Measurements from ENCODE around the gene PPP1R9B.

PPP1R9B gene

GRCh38 chr17:50105811-50106210 is 44.7 kb downstream of the PPP1R9B start:
- DNase-seq (ENCODE audit: low spot score), result no peak

GRCh38 chr17:50103941-50104340 is 46.5 kb downstream of the PPP1R9B start:
- DNase-seq (ENCODE audit: low spot score), result no peak

- DNase-seq (ENCODE audit: low spot score), result no peak
Measured at GRCh38 chr17:50103252-50103651, 47.2 kb downstream of the PPP1R9B start.

DNA sequence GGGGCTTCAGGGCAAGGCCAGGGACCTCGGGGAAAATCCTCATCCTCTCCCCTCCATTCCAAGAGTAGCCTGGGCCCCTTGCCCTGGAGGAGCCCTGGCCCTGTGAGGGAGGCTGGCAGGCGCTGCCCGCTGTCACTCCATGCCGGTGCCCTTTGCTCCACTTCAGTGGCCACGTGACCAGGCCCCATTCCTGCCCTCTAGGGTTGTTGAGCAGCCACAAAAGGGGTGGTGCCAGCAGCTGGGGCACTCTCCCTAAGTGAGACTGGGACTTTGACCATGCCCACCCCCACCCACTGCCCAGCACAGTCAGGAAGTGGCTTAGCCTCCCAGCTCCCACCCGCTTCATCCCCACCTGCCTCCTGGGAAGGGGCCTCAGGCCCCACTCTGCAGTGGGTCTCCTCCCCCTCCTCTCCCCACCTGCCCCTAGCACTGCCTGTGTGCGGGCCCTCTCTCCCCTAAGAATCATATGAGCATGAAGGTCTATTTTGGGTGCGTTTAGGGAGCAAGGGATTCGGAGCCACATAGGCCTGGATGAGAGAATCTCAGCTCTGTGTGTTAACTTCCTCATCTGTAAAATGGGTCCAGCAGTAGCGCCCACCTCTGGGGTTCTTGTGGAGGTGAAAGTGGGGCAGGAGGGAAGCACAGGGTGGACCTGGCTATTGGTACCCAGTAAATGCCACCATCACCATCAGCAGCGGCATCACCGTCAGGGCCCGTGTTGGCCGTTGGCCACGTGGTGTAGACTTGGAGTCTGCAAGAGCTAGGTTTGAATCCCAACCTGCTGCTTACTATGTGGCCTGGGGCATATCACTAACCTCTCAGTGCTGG is 48.1 kb downstream of the PPP1R9B start:
- no peak for DNase-seq (ENCODE audit: low spot score)

DNA sequence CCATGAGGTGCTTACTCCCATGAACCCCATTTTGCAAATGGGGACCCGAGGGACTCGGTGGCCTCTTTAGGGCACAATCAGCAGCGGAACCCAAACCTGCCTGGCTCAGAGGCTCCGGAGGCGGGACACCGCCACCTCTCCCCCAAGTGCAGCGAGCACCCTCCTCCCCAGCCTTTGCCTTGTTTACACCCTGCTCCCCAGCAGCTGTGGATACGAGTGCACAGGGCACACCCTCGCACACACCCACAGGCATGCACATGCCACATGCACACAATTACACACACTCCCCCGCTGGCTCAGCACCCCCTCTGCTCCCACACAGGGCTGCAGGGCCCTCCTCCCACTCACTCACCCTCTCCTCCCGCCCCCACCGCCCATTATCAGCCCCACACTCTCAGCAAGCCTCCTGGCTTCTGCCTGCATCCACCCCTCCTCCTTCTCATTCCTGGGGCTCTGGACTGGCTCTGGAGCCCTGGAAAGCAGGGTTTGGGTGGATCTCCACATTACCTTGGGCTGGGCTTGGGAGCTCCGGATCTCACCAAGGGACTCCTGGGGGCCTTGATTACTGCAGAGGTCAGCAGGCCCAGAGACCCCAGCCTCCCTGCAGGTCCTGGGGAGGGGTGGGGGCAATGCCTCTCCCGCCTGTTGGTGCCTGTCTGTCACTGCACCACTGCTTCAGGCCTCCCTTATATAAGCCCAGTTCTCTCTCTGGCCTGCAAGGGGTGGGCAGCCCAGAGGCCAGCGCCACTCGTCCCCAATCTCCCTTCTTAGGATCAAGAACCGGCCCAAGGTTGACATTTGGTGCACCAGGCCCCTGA is 48.9 kb downstream of the PPP1R9B start:
- DNase-seq (ENCODE audit: low spot score), result no peak

DNA sequence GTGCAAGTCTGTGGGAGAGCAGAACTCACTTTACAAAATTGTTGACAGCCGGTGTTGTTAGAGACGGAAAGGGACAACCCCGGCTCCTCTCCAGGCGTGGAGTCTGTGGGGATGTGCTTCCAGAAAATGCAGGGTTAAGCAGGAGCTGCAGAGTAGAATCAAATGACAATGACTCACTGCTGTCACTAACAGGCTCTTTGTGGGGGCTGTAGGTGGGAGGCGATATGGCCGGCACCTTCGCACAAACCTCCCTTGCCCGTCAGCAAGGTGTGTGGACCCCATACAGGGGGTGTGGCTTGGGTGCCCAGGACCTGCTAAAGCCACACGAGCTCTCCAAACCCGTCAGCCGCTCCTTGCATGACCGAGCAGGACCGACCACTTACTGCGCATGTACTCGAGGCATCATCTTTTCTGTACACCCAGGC is 49.5 kb downstream of the PPP1R9B start:
- DNase-seq (ENCODE audit: low spot score), result no peak

- no peak for DNase-seq (ENCODE audit: low spot score)
Measured at GRCh38 chr17:50100480-50100883, 50.0 kb downstream of the PPP1R9B start.

GRCh38 chr17:50099003-50099402 is 51.5 kb downstream of the PPP1R9B start:
- DNase-seq (ENCODE audit: low spot score), result no peak

DNA sequence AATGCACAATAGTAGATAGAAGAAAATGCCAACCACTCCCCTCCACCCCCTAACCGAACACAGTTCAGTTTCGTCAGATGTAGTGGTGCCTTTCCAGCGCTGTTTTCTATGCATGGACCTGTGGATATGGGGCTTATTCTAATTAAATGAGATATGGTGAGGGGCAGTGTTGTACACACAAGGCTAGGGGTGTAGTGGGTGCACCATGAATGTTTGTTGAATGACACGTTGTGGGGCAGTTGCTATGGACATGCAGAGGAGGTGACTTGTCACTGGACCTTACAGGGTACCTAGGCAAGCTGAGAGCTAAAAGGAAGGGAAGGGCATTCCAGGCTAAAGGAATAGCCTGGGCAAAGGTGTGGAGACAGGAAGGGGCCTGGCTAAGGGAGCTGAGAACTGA is 51.9 kb downstream of the PPP1R9B start:
- DNase-seq (ENCODE audit: low spot score), result no peak

GRCh38 chr17:50097926-50098325 is 52.6 kb downstream of the PPP1R9B start:
- no peak for DNase-seq (ENCODE audit: low spot score)

- no peak for DNase-seq (ENCODE audit: low spot score)
Measured at GRCh38 chr17:50097455-50097854, 53.0 kb downstream of the PPP1R9B start.

GRCh38 chr17:50096758-50097157 is 53.7 kb downstream of the PPP1R9B start:
- DNase-seq (ENCODE audit: low spot score), result no peak

DNA sequence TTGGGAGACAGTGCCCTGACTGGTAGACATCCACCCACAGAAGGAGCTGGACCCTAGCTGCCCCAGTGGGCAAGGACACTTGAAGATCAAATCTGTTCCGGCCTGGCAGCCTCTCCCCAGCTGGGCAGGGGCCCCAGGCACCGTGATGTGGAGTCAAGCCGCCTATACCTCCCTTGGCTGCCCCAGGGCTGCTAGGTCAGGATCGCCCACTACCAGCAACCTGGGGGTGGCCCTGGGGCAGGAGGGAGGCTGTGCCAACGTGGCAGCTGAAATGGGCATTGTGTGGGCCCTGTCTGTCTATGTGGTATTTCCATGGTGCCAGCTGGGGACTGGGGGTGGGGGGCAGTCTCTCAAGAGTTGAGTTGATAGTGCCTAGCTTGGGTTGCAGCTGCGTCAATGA is 54.4 kb downstream of the PPP1R9B start:
- DNase-seq (ENCODE audit: low spot score), result no peak

GRCh38 chr17:50095626-50096037 is 54.8 kb downstream of the PPP1R9B start:
- DNase-seq (ENCODE audit: low spot score), result no peak

- peak; percentile 96 for DNase-seq (ENCODE audit: low spot score)
Measured at GRCh38 chr17:50094753-50095619, 55.5 kb downstream of the PPP1R9B start, which contains the start of gene PDK2. TSS of gene PDK2 (plus strand) at chr17:50095351. CDS start at chr17:50095436, 85 bp downstream.

DNA sequence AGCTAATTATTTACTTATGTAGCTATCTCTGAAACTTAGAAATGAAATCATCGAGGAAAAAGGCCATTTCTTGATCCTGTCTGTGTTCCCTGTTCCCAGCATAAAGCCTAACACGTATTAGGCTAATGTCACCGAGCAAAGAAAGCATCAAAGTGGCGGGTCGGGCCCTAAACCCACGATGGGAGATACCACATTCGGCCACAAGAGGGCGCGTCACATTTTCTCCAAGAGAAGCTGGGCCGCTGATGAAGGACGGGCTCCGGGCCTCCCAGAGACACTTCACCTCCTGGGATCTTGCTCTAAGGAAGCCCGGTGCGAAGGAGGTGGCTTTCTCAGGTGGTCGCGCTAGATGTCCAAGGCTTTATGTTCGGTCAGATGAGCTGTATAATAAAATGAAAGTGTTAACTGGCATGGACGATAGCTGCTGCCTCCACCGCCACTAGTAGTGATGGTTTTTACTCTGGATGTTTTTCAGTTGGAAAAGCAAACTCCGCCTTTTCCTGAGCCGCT is 56.2 kb downstream of the PPP1R9B start:
- peak; percentile 91 for DNase-seq (ENCODE audit: low spot score)

DNA sequence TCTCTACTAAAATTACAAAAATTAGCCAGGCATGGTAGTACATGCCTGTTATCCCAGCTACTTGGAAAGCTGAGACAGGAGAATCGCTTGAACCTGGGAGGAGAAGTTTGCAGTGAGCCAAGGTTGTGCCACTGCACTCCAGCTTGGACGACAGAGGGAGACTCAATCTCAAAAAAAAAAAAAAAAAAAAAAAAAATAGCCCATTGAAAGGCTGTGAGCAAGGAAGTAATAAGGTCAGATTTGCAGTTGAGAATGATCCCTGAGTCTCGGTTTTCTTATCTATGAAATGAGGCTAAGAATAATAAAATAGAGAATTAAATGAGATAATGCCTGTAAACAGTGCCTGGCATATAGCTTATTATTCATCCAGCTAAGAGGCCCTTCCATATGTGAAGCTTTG is 56.7 kb downstream of the PPP1R9B start:
- DNase-seq (ENCODE audit: low spot score), result no peak

DNA sequence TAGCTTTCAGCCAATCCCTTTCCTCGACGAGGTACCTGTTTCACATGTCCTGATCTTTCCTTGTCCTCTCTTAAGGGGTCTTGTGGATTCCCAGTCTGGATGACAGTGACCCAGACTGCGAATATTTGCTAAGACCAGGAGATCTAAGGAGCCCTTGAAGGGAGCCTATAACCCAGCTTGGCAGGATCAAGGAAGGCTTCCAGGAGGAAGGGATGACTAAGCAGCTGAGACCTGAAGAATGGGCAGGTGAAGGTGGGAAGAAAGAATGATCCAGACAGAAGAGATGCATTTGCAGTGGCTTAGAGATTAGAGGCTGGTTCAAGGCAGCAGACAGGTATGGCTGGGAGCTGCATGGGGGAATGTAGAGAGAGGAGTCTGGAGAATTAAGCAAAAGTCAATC is 57.2 kb downstream of the PPP1R9B start:
- no peak for DNase-seq (ENCODE audit: low spot score)

DNA sequence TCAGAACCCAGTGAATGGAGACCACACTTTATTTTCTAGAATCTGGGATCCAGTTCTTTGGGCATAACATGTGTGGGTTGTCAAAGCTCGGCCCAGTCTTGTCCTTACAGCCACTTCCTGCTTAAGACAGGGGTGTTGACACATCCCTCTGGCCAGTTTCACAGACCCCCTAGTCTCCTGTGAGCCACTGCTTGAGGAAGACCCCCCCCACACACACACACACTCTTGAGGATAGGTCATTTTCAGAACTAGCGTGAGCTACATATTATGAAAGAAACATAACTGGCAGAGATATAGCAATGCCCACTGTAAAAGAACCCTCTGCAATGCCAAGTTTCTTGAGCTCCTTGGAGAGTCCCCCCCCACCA is 58.6 kb downstream of the PPP1R9B start:
- DNase-seq (ENCODE audit: low spot score), result no peak

GRCh38 chr17:50090971-50091917 is 59.2 kb downstream of the PPP1R9B start:
- DNase-seq (ENCODE audit: low spot score), result no peak

DNA sequence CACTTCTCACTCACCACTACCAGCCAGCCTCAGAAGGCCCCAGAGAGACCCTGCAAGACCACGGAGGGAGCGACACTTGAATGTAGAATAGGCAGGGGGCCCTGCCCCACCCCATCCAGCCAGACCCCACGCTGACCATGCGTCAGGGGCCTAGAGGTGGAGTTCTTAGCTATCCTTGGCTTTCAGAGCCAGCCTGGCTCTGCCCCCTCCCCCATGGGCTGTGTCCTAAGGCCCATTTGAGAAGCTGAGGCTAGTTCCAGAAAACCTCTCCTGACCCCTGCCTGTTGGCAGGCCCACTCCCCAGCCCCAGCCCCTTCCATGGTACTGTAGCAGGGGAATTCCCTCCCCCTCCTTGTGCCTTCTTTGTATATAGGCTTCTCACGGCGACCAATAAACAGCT is 60.4 kb downstream of the PPP1R9B start:
- DNase-seq (ENCODE audit: low spot score), result no peak
